Measurements from ENCODE around the gene IFNA6. TPM values are rescaled to one million over a fixed set of nuclear protein-coding genes. Genes with fewer than 3 reads are reported as not detected.
"Not testable (repeated sequence)": the region's sequence is repeated elsewhere in the genome, so short reads cannot be mapped to it uniquely, and the experiment has no call there.

Gene IFNA6
- total and polyA plus RNA-seq, 2 of the 4 experiments (the other 2 are of a cell fraction): not detected

GRCh38 chr9:21371467-21371866, 20.8 kb upstream of the IFNA6 start:
- H2BK20ac ChIP-seq (ENCODE audit: low read depth, low read length); H3K4me1 ChIP-seq (ENCODE audit: control insufficient read depth, insufficient read depth, low read length); H3K4me2 ChIP-seq (ENCODE audit: low read depth, low read length); CTCF ChIA-PET; H3K27me3 ChIP-seq (ENCODE audit: control insufficient read depth, insufficient read depth, low read length); POLR2A ChIA-PET (ENCODE audit: unreplicated experiment); H3K4ac ChIP-seq (ENCODE audit: low read depth, low read length); DNase-seq; H3K9me1 ChIP-seq (ENCODE audit: insufficient read depth, low read length); H2AK5ac ChIP-seq (ENCODE audit: low read depth, low read length); H2BK15ac ChIP-seq (ENCODE audit: low read depth, low read length); dilution Hi-C loops (cut with HindIII; ENCODE audit: low sequenced_read_pairs, unreplicated experiment); H3K36me3 ChIP-seq (ENCODE audit: control insufficient read depth, insufficient read depth, low read length); H4K91ac ChIP-seq (ENCODE audit: insufficient read depth, low read depth, low read length); H3K23ac ChIP-seq (ENCODE audit: low read depth, low read length); ATAC-seq (ENCODE audit: low read depth); H3K27ac ChIP-seq (ENCODE audit: insufficient read depth, low read length); H2AFZ ChIP-seq (replicated peaks; ENCODE audit: low read length, poor library complexity); H3K9ac ChIP-seq (ENCODE audit: low read depth, low read length); H2BK5ac ChIP-seq (ENCODE audit: low read depth, low read length, poor library complexity, severe bottlenecking); BruUV-seq (replicated peaks); H4K8ac ChIP-seq (ENCODE audit: low read depth in 2 of 2, low read length in 2 of 2); H3K9me3 ChIP-seq (ENCODE audit: control insufficient read depth, insufficient read depth, low read length); H3K79me1 ChIP-seq (ENCODE audit: low read depth in 1 of 2, low read length in 2 of 2); H3K4me3 ChIP-seq (ENCODE audit: insufficient read depth, low read depth, low read length); H3K18ac ChIP-seq (ENCODE audit: low read depth, low read length); H4K5ac ChIP-seq (ENCODE audit: low read depth, low read length); in situ Hi-C loops (cut with MboI; ENCODE audit: low sequenced_read_pairs); H2BK120ac ChIP-seq (ENCODE audit: low read depth, low read length); H2AK9ac ChIP-seq (replicated peaks; ENCODE audit: low read depth, low read length, poor library complexity); H3K56ac ChIP-seq (ENCODE audit: extremely low read depth, insufficient read depth, low read length); H3K14ac ChIP-seq (replicated peaks; ENCODE audit: low read depth, low read length); H4K20me1 ChIP-seq (ENCODE audit: insufficient read depth, low read length); intact Hi-C loops (cut with micrococcal nuclease): not testable (repeated sequence)
- WGBS, 2 experiments (ENCODE audit: extremely low coverage in 2 of 2, insufficient read length in 1 of 2): no CpG with 5 or more reads among the region's 4 CpGs

All from IMR-90 (cell line).